PC-3 (cell line): ENCODE results near the gene CENPV. TPM values are rescaled to one million over a fixed set of nuclear protein-coding genes. Genes with fewer than 3 reads are reported as not detected.

Source experiments
- ATAC-seq: fragments of 200-7000 bp; cut with Tn5 transposase; 2 replicates; pipeline ENCODE4 v1.9.1; 2020; ENCODE audit warnings: mild to moderate bottlenecking, moderate library complexity
- BruUV-seq: library from RNA; stranded (reverse); fragments of 400-500 nt; replicated peaks from 2 replicates; lab custom pipeline; 2021; lab: Mats Ljungman, UMichigan
- CTCF ChIA-PET: fragments of 300-600 bp; sonication (Branson Sonifier 250); formaldehyde crosslinking; loops from one replicate; lab custom pipeline; 2022; ENCODE audit warnings: antibody characterized with exemption; lab: Charles Lee
- POLR2A ChIA-PET: fragments of 300-600 bp; sonication (Branson Sonifier 250); formaldehyde crosslinking; loops from one replicate; lab custom pipeline; 2022; ENCODE audit warnings: antibody characterized with exemption; ENCODE audit not compliant: unreplicated experiment; lab: Charles Lee
- DNase-seq: peaks from one replicate; pipeline ENCODE4 v3.0.0-alpha.2; 2015
- H2AFZ ChIP-seq: fragments of 300-600 bp; sonication (generic); 2 replicates; pipeline ENCODE4 v1.6.0; 2016; ENCODE audit warnings: antibody characterized with exemption, low read length
- H3F3A ChIP-seq: fragments of 300-600 bp; sonication (generic); one replicate; pipeline ENCODE4 v1.6.0; 2017; ENCODE audit warnings: antibody characterized with exemption, low read length, control low read depth, mild to moderate bottlenecking; ENCODE audit not compliant: unreplicated experiment
- H3K27ac ChIP-seq: fragments of 300-600 bp; sonication (generic); 2 replicates; pipeline ENCODE4 v1.5.1; 2016; ENCODE audit warnings: mild to moderate bottlenecking, low read length
- H3K27me3 ChIP-seq: fragments of 300-600 bp; sonication (generic); 2 replicates; pipeline ENCODE4 v1.6.1; 2016; ENCODE audit warnings: low read length, mixed read lengths
- H3K36me3 ChIP-seq: fragments of 300-600 bp; sonication (generic); 2 replicates; pipeline ENCODE4 v1.6.1; 2016; ENCODE audit warnings: low read depth, mixed run types, low read length, mixed read lengths
- H3K4me1 ChIP-seq: fragments of 300-600 bp; sonication (generic); 2 replicates; pipeline ENCODE4 v1.5.1; 2016; ENCODE audit warnings: low read length; ENCODE audit not compliant: insufficient read depth
- H3K4me2 ChIP-seq: fragments of 300-600 bp; sonication (generic); 2 replicates; pipeline ENCODE4 v1.6.0; 2016; ENCODE audit warnings: low read length
- H3K4me3 ChIP-seq: fragments of 300-600 bp; sonication (generic); 2 replicates; pipeline ENCODE4 v1.5.1; 2016; ENCODE audit warnings: mild to moderate bottlenecking, low read length, mixed read lengths
- H3K79me2 ChIP-seq: fragments of 300-600 bp; sonication (generic); 2 replicates; pipeline ENCODE4 v1.6.1; 2017; ENCODE audit warnings: low read length, mixed read lengths
- H3K9ac ChIP-seq: fragments of 300-600 bp; sonication (generic); 2 replicates; pipeline ENCODE4 v1.6.0; 2016; ENCODE audit warnings: mild to moderate bottlenecking, low read length
- H3K9me2 ChIP-seq: fragments of 300-600 bp; sonication (generic); replicated peaks from 2 replicates; pipeline ENCODE4 v1.6.1; 2016; ENCODE audit warnings: mixed run types, low read length, mixed read lengths
- H3K9me3 ChIP-seq: fragments of 300-600 bp; sonication (generic); 2 replicates; pipeline ENCODE4 v1.6.1; 2016; ENCODE audit warnings: low read length, mixed read lengths
- H4K20me1 ChIP-seq: fragments of 300-600 bp; sonication (generic); 2 replicates; pipeline ENCODE4 v1.6.1; 2016; ENCODE audit warnings: low read length, mixed read lengths
- CTCF ChIP-seq: fragments of 300-600 bp; sonication (generic); conservative IDR thresholded peaks from 2 replicates; pipeline ENCODE4 v1.5.1; 2017; ENCODE audit warnings: antibody characterized with exemption, low read depth, mild to moderate bottlenecking, low read length
- EZH2 ChIP-seq: fragments of 300-600 bp; sonication (generic); IDR thresholded peaks from one replicate; pipeline ENCODE4 v1.6.1; 2017; ENCODE audit warnings: antibody characterized with exemption, mild to moderate bottlenecking, low read length; ENCODE audit not compliant: unreplicated experiment
- EZH2phosphoT487 ChIP-seq: fragments of 300-600 bp; sonication (generic); IDR thresholded peaks from 2 replicates; pipeline ENCODE4 v1.6.1; 2018; ENCODE audit warnings: mild to moderate bottlenecking, antibody characterized with exemption, low read length, borderline replicate concordance
- intact Hi-C: fragments of 100-400 bp; cut with micrococcal nuclease; formaldehyde crosslinking; loops from 2 replicates; pipeline ENCODE4 v1.9.0; 2023
- total RNA-seq: library from RNA; depleted of rRNA; stranded (reverse); fragments of >200 nt; gene quantifications from 2 replicates; pipeline ENCODE4 v1.2.3, GENCODE V29; 2014

The CENPV gene
- total RNA-seq, 1 experiment from 2014 or later = not detected

GRCh38 chr17:16363749-16364536 lies 10.7 kb upstream of the CENPV start:
- no TSS peak for BruUV-seq
- peak; percentile 99 for TF ChIP-seq CTCF
- TF ChIP-seq EZH2phosphoT487 = no peak
- no peak for TF ChIP-seq EZH2
- Histone ChIP-seq H3K36me3 (no peaks in the 10 kb centered on the region), H3K9me2 (no peaks in the 10 kb centered on the region), H2AFZ (0 out of 2 replicates have a peak overlapping the region, but pooled peaks have one; percentile 33), H3K27me3 (no peaks in the 10 kb centered on the region), H3K9me3 (no peaks in the 10 kb centered on the region), H3K79me2 (no peaks in the 10 kb centered on the region), H3K4me3 (no peak overlapping the region), H3K4me1 (0 out of 2 replicates have a peak, but pooled peaks cover 3% of the 10 kb centered on the region), H3K4me2 (no peak overlapping the region), H3K9ac (no peak overlapping the region), H3F3A (no peaks in the 10 kb centered on the region), H3K27ac (no peak overlapping the region), H4K20me1 (no peaks in the 10 kb centered on the region)
- intact Hi-C loops = loop anchor here (2.0 kb wide), 1 partner anchor 157 kb away; no protein-coding TSS in a partner anchor
- peak; percentile 92 for DNase-seq
- CTCF ChIA-PET = interaction anchor here (0.6 to 1.1 kb wide), 6 partner anchors 12 to 157 kb away, joined by 3 to 6 read pairs (median 4); no protein-coding TSS in a partner anchor
- POLR2A ChIA-PET = interaction anchor here (0.6 kb wide), 2 partner anchors 15 to 18 kb away, joined by 3 to 7 read pairs; no protein-coding TSS in a partner anchor
- peak; percentile 87 for ATAC-seq

- POLR2A ChIA-PET = no interaction called here
- no peaks in the 10 kb centered on the region for H3K79me2 ChIP-seq
- TF ChIP-seq EZH2 (no peak), CTCF (no peak), EZH2phosphoT487 (no peak)
- H3K9me3 ChIP-seq = no peaks in the 10 kb centered on the region
- H4K20me1 ChIP-seq = no peaks in the 10 kb centered on the region
- H3K9me2 ChIP-seq = no peaks in the 10 kb centered on the region
- ATAC-seq (no peak), DNase-seq (no peak)
- H3K4me1 ChIP-seq = 0 out of 2 replicates have a peak, but pooled peaks cover 3% of the 10 kb centered on the region
- H3F3A ChIP-seq = no peaks in the 10 kb centered on the region
- H3K27me3 ChIP-seq = no peaks in the 10 kb centered on the region
- no peak overlapping the region for H3K4me3 ChIP-seq
- no peak overlapping the region for H2AFZ ChIP-seq
- no peak overlapping the region for H3K27ac ChIP-seq
- no peak overlapping the region for H3K4me2 ChIP-seq
- H3K36me3 ChIP-seq = no peaks in the 10 kb centered on the region
- intact Hi-C loops = no loop called here
- CTCF ChIA-PET = no interaction called here
- H3K9ac ChIP-seq = no peak overlapping the region
- no TSS peak for BruUV-seq
Observed at GRCh38 chr17:16361874-16362273, 8.6 kb upstream of the CENPV start.

- ATAC-seq (no peak), DNase-seq (no peak)
- TF ChIP-seq EZH2phosphoT487 (no peak), EZH2 (no peak), CTCF (no peak)
- H3K79me2 ChIP-seq = no peaks in the 10 kb centered on the region
- no peaks in the 10 kb centered on the region for H4K20me1 ChIP-seq
- ChIA-PET CTCF (no interaction called here), POLR2A (no interaction called here)
- no peaks in the 10 kb centered on the region for H3K4me1 ChIP-seq
- intact Hi-C loops = no loop called here
- no peak overlapping the region for H3K9ac ChIP-seq
- H3K27ac ChIP-seq = no peak overlapping the region
- H3K27me3 ChIP-seq = no peaks in the 10 kb centered on the region
- no peaks in the 10 kb centered on the region for H3K36me3 ChIP-seq
- no TSS peak for BruUV-seq
- no peaks in the 10 kb centered on the region for H3F3A ChIP-seq
- no peaks in the 10 kb centered on the region for H3K9me2 ChIP-seq
- no peak overlapping the region for H3K4me3 ChIP-seq
- H2AFZ ChIP-seq = no peak overlapping the region
- no peak overlapping the region for H3K4me2 ChIP-seq
- no peaks in the 10 kb centered on the region for H3K9me3 ChIP-seq
Observed at GRCh38 chr17:16358394-16358793, 5.1 kb upstream of the CENPV start.
